GM12878 (cell line): ENCODE data around the gene AFF2. TPM values are rescaled to one million over a fixed set of nuclear protein-coding genes. Genes with fewer than 3 reads are reported as not detected.

Experiments
- ATAC-seq: fragments of 200-7000 bp; cut with Tn5 transposase; 3 replicates; pipeline ENCODE4 v1.9.1; 2020; ENCODE audit warnings: mild to moderate bottlenecking, moderate library complexity
- BruUV-seq: library from RNA; stranded (reverse); fragments of 400-500 nt; replicated peaks from 2 replicates; lab custom pipeline; 2021; lab: Mats Ljungman, UMichigan
- CTCF ChIA-PET: fragments of 300-600 bp; sonication (Branson Sonifier 250); formaldehyde crosslinking; extraction: SDS; loops from one replicate; lab custom pipeline; 2021; ENCODE audit warnings: inconsistent platforms; lab: Yijun Ruan, JAX
- POLR2A ChIA-PET: fragments of 350-600 bp; formaldehyde crosslinking; extraction: SDS; loops from one replicate; lab custom pipeline; 2021; ENCODE audit warnings: inconsistent platforms; lab: Charles Lee
- RAD21 ChIA-PET: fragments of 300-600 bp; sonication (Branson Sonifier 250); formaldehyde crosslinking; loops from one replicate; lab custom pipeline; 2023; ENCODE audit warnings: antibody characterized with exemption; ENCODE audit not compliant: unreplicated experiment; lab: Charles Lee
- SMC1A ChIA-PET: fragments of 300-600 bp; sonication (Branson Sonifier 250); formaldehyde crosslinking; loops from one replicate; lab custom pipeline; 2023; ENCODE audit not compliant: unreplicated experiment, uncharacterized antibody; lab: Charles Lee
- DNase-seq: peaks from one replicate; pipeline ENCODE4 v3.0.0-alpha.2; 2011; ENCODE audit warnings: low read depth, low spot score
- FAIRE-seq: peaks from 3 replicates; lab custom pipeline; 2011; peaks lifted over from hg19 to GRCh38; lab: Jason Lieb, UNC
- H2AFZ ChIP-seq: 2 replicates; pipeline ENCODE4 v1.6.0; 2011; ENCODE audit warnings: low read depth, low read length, control low read depth; ENCODE audit not compliant: control insufficient read depth
- H3K27ac ChIP-seq: 2 replicates; pipeline ENCODE4 v1.5.1; 2011; ENCODE audit warnings: control low read depth; ENCODE audit not compliant: control insufficient read depth, insufficient read depth
- H3K27me3 ChIP-seq, 2 experiments: replicated peaks in 1 of 2; 2 replicates each; pipeline versions ENCODE4 v1.6.0 to v1.6.1; 2011; ENCODE audit warnings: low read length in 1 of 2; ENCODE audit not compliant: control insufficient read depth in 2 of 2, insufficient read depth in 2 of 2
- H3K36me3 ChIP-seq, 2 experiments: 2 replicates each; pipeline ENCODE4 v1.5.1; 2011; ENCODE audit warnings: low read length in 1 of 2; ENCODE audit not compliant: control insufficient read depth in 2 of 2, insufficient read depth in 2 of 2
- H3K4me1 ChIP-seq: 2 replicates; pipeline ENCODE4 v1.6.1; 2011; ENCODE audit warnings: mild to moderate bottlenecking, low read length, moderate library complexity, mixed read lengths; ENCODE audit not compliant: control insufficient read depth, insufficient read depth
- H3K4me2 ChIP-seq: 2 replicates; pipeline ENCODE4 v1.6.0; 2011; ENCODE audit warnings: control low read depth; ENCODE audit not compliant: control insufficient read depth, insufficient read depth
- H3K4me3 ChIP-seq: fragments of 200-600 bp; sonication (generic); 2 replicates; pipeline ENCODE4 v1.5.1; 2016
- H3K79me2 ChIP-seq: 2 replicates; pipeline ENCODE4 v1.6.0; 2011; ENCODE audit warnings: low read length; ENCODE audit not compliant: control insufficient read depth, insufficient read depth
- H3K9ac ChIP-seq: 2 replicates; pipeline ENCODE4 v1.8.0; 2011; ENCODE audit warnings: low read length, control low read depth, mixed read lengths; ENCODE audit not compliant: control insufficient read depth, insufficient read depth
- H3K9me3 ChIP-seq: replicated peaks from 3 replicates; pipeline ENCODE4 v1.5.1; 2011; ENCODE audit warnings: mild to moderate bottlenecking, low read length; ENCODE audit not compliant: control insufficient read depth, insufficient read depth
- H4K20me1 ChIP-seq: 2 replicates; pipeline ENCODE4 v1.6.0; 2011; ENCODE audit not compliant: control insufficient read depth, insufficient read depth
- ASH2L ChIP-seq: fragments of 300-600, 200-600 bp; sonication (generic); IDR thresholded peaks from 2 replicates; pipeline ENCODE4 v1.6.1; 2017; ENCODE audit warnings: low read depth, mild to moderate bottlenecking, borderline replicate concordance
- BCL11A ChIP-seq: IDR thresholded peaks from 2 replicates; pipeline ENCODE4 v1.6.1; 2011; ENCODE audit warnings: low read depth, low read length
- CBFB ChIP-seq: IDR thresholded peaks from 2 replicates; pipeline ENCODE4 v1.6.1; 2016; ENCODE audit warnings: antibody characterized with exemption, low read depth
- CBX3 ChIP-seq: fragments of 200-600 bp; sonication (generic); IDR thresholded peaks from 2 replicates; pipeline ENCODE4 v1.6.1; 2016; ENCODE audit warnings: low read depth, borderline replicate concordance
- GATAD2B ChIP-seq: fragments of 450-650 bp; conservative IDR thresholded peaks from 2 replicates; pipeline ENCODE4 v1.6.1; 2017; ENCODE audit warnings: low read depth, mild to moderate bottlenecking, moderate library complexity
- IRF5 ChIP-seq: fragments of 450-650 bp; IDR thresholded peaks from 2 replicates; pipeline ENCODE4 v1.6.1; 2017; ENCODE audit warnings: borderline replicate concordance
- KLF5 ChIP-seq: fragments of 450-650 bp; IDR thresholded peaks from 2 replicates; pipeline ENCODE4 v1.6.1; 2014; ENCODE audit warnings: mild to moderate bottlenecking; ENCODE audit not compliant: partially characterized antibody
- PBX3 ChIP-seq: IDR thresholded peaks from 2 replicates; pipeline ENCODE4 v1.6.1; 2011; ENCODE audit warnings: mild to moderate bottlenecking, low read depth, low read length, moderate library complexity; ENCODE audit not compliant: insufficient replicate concordance
- POLR2A ChIP-seq: IDR thresholded peaks from 2 replicates; pipeline ENCODE4 v1.6.1; 2011; ENCODE audit warnings: low read depth, mild to moderate bottlenecking, low read length
- RB1 ChIP-seq: fragments of 450-650 bp; formaldehyde crosslinking; IDR thresholded peaks from 2 replicates; pipeline ENCODE4 v1.6.1; 2017; ENCODE audit warnings: mild to moderate bottlenecking, borderline replicate concordance
- SMC3 ChIP-seq: IDR thresholded peaks from 2 replicates; pipeline ENCODE4 v1.6.1; 2011; ENCODE audit warnings: low read length, improper control_type of control experiment, borderline replicate concordance
- SP1 ChIP-seq: IDR thresholded peaks from one replicate; pipeline ENCODE4 v1.6.1; 2011; ENCODE audit warnings: low read depth, low read length
- TAF1 ChIP-seq: IDR thresholded peaks from 2 replicates; pipeline ENCODE4 v1.6.1; 2011; ENCODE audit warnings: mild to moderate bottlenecking, low read depth, low read length, borderline replicate concordance
- ZBTB33 ChIP-seq: fragments of 450-650 bp; IDR thresholded peaks from 2 replicates; pipeline ENCODE4 v1.6.1; 2017; ENCODE audit warnings: mild to moderate bottlenecking
- ZNF274 ChIP-seq: IDR thresholded peaks from one replicate; pipeline ENCODE4 v1.8.0; 2011; ENCODE audit not compliant: insufficient read length, insufficient read depth
- ZNF384 ChIP-seq: IDR thresholded peaks from 2 replicates; pipeline ENCODE4 v1.6.1; 2012; ENCODE audit warnings: low read depth, mild to moderate bottlenecking, low read length, improper control_type of control experiment, borderline replicate concordance
- WGBS: methylation state at CpG from one replicate; pipeline ENCODE4 v1.1.6; 2016; ENCODE audit warnings: low lambda C conversion rate; ENCODE audit not compliant: insufficient replicate concordance, insufficient coverage; ENCODE audit errors: missing lambda C conversion rate; 5-methylcytosine and 5-hydroxymethylcytosine counted together
- in situ Hi-C: fragments of 300-500 bp; cut with MboI; formaldehyde crosslinking; loops from 9 replicates; pipeline ENCODE4 v1.14.3; 2018; ENCODE audit warnings: mixed read lengths
- intact Hi-C: fragments of 100-400 bp; cut with micrococcal nuclease; formaldehyde crosslinking; loops from one replicate; pipeline ENCODE4 v1.14.2; 2022; ENCODE audit not compliant: unreplicated experiment
- polyA plus RNA-seq, 11 experiments: library from polyadenylated mRNA; depleted of rRNA in 4 of 11; unstranded in 6 of 11; stranded (reverse) in 5 of 11; fragments of >200 nt; fragmentation: Nextera tagmentation in 4 of 11; fragmentation: Illumina TruSeq in 1 of 11; extraction: Ambion mirVana in 4 of 11; extraction: Trizol in 1 of 11; gene quantifications; 1 replicate in 1 of 11; 2 replicates in 10 of 11; pipeline versions ENCODE4 v1.2.1 to v1.2.3, GENCODE V29; 2011 to 2016; ENCODE audit warnings: inconsistent platforms in 2 of 11, missing spikeins in 2 of 11, low read depth in 1 of 11
- total RNA-seq, 4 experiments: library from RNA; depleted of rRNA in 3 of 4; stranded (reverse); fragments of >200 nt in 3 of 4; fragmentation: Illumina TruSeq in 1 of 4; extraction: Trizol in 1 of 4; gene quantifications; 2 replicates each; pipeline versions ENCODE4 v1.2.1 to v1.2.3, GENCODE V29; 2013 to 2021

AFF2 gene
- total and polyA plus RNA-seq, 10 of the 15 experiments (the other 5 are each of a cell fraction or from before 2014, with no cell fraction given) = under 0.01 to 0.03 TPM; not detected in 8

GRCh38 chrX:148530464-148531077 is 30.2 kb downstream of the AFF2 start (continued):
- TF ChIP-seq SMC3 (peak; percentile 42; the same call in 1 of the 2 replicates), SP1 (no peak), BCL11A (no peak)

GRCh38 chrX:148534291-148534690 is 33.9 kb downstream of the AFF2 start:
- CTCF ChIA-PET = interaction anchor here (1.0 to 2.0 kb wide), 2 partner anchors 9 to 153 kb away, joined by 3 to 6 read pairs; no protein-coding TSS in a partner anchor
- ATAC-seq = no peak
- BruUV-seq = no TSS peak
- Histone ChIP-seq H3K4me1 (no peaks in the 10 kb centered on the region), H3K36me3 (no peaks in the 10 kb centered on the region), H3K27me3 (no peaks in the 10 kb centered on the region), H2AFZ (no peak overlapping the region), H4K20me1 (no peaks in the 10 kb centered on the region), H3K4me3 (no peak overlapping the region), H3K9ac (no peak overlapping the region), H3K4me2 (no peak overlapping the region), H3K79me2 (no peaks in the 10 kb centered on the region), H3K27ac (no peak overlapping the region), H3K9me3 (no peaks in the 10 kb centered on the region)
- POLR2A ChIA-PET = no interaction called here
- in situ Hi-C loops = no loop called here
- DNase-seq = no peak
- WGBS = 11% methylated on average over 2 of the region's 2 CpGs
- intact Hi-C loops = loop anchor here (10.0 kb wide), 1 partner anchor 751 kb away; no protein-coding TSS in a partner anchor
- SMC1A ChIA-PET = interaction anchor here (0.8 kb wide), 1 partner anchor 9 kb away, joined by 3 read pairs; no protein-coding TSS in a partner anchor
- RAD21 ChIA-PET = no interaction called here
- FAIRE-seq = no peak
- TF ChIP-seq IRF5 (no peak), ASH2L (no peak), ZNF274 (no peak), POLR2A (no peak), PBX3 (no peak), RB1 (no peak), CBX3 (no peak), CBFB (no peak), KLF5 (no peak), TAF1 (no peak), ZBTB33 (no peak), GATAD2B (no peak), ZNF384 (no peak)
- TF ChIP-seq, all 136 proteins: peak for 0
